Measurements from ENCODE around the gene HIPK2. TPM values are rescaled to one million over a fixed set of nuclear protein-coding genes. Genes with fewer than 3 reads are reported as not detected.

Gene HIPK2
- total and polyA plus RNA-seq, 12 donors = 19.7 to 203 (median 127) TPM

DNA sequence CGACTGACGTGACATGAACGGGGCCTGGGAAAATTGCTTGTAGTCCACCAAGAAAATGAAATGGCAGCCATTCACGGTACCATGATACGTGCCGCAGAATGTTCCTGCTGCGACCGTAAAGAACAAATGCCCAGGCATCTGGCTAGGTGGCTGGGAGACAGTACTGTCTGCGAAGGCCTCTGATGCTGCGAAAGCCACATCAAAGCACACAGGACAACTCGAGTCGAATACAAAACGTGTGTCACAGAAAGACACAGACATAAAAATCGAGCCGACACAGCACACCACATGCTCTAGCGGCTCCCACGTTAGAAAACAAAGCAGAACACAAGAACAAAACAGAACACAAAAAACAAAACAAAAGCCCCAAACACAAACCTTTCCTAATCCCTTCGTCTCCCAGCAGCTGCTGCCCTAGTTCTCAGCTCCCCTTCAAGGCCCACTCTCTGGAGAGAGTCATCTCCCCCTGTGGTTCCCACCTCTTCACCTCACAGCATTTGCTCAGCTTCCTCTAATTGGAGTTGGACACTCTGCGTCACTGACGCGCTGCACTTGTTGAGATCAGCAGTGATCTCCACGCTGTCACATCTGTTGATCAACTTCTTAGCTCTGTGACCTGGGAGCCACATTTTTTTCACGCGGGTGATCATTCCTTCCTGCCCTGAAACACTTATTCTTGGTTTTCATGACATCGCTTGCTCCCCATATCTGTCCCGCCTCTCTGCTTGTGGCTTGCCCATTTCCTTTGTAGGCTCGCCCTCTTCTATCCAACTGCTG is 142.1 kb downstream of the HIPK2 start:
- 91 to 93% methylated on average over 27 of the region's 27 CpGs for WGBS, 2 donors
- no peaks in the 10 kb centered on the region for H3K27me3 ChIP-seq
- intact Hi-C loops (cut with DNase I) = no loop called here
- DNase-seq (no peak), ATAC-seq (no peak)
- peaks cover 0 to 5% (median 0%) of the 10 kb centered on the region in 11 donors for H3K9me3 ChIP-seq
- no peak overlapping the region for H3K4me3 ChIP-seq
- H3K36me3 ChIP-seq = peaks cover 0 to 45% (median 8%) of the 10 kb centered on the region in 9 donors
- peak overlapping the region in 1 of 10 donors; percentile 8 for H3K27ac ChIP-seq
- peaks cover 0 to 29% (median 9%) of the 10 kb centered on the region in 9 donors for H3K4me1 ChIP-seq
- TF ChIP-seq, protein P1, sequence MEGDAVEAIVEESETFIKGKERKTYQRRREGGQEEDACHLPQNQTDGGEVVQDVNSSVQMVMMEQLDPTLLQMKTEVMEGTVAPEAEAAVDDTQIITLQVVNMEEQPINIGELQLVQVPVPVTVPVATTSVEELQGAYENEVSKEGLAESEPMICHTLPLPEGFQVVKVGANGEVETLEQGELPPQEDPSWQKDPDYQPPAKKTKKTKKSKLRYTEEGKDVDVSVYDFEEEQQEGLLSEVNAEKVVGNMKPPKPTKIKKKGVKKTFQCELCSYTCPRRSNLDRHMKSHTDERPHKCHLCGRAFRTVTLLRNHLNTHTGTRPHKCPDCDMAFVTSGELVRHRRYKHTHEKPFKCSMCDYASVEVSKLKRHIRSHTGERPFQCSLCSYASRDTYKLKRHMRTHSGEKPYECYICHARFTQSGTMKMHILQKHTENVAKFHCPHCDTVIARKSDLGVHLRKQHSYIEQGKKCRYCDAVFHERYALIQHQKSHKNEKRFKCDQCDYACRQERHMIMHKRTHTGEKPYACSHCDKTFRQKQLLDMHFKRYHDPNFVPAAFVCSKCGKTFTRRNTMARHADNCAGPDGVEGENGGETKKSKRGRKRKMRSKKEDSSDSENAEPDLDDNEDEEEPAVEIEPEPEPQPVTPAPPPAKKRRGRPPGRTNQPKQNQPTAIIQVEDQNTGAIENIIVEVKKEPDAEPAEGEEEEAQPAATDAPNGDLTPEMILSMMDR (IDR thresholded peaks at IDR 0.05) = no peak

- intact Hi-C loops (cut with DNase I) = no loop called here
- Histone ChIP-seq H3K27me3 (no peaks in the 10 kb centered on the region), H3K4me1 (peaks cover 0 to 28% (median 12%) of the 10 kb centered on the region in 9 donors), H3K36me3 (peaks cover 0 to 54% (median 17%) of the 10 kb centered on the region in 9 donors), H3K9me3 (peaks cover 0 to 5% (median 0%) of the 10 kb centered on the region in 11 donors), H3K27ac (no peak overlapping the region), H3K4me3 (no peak overlapping the region)
- DNase-seq (no peak), ATAC-seq (no peak)
- TF ChIP-seq, protein P1 (IDR thresholded peaks at IDR 0.05) = no peak
- 94 to 96% methylated on average over 7 of the region's 7 CpGs for WGBS, 2 donors
These were observed 143.7 kb downstream of the HIPK2 start for GRCh38 chr7:139634087-139634486.

DNA sequence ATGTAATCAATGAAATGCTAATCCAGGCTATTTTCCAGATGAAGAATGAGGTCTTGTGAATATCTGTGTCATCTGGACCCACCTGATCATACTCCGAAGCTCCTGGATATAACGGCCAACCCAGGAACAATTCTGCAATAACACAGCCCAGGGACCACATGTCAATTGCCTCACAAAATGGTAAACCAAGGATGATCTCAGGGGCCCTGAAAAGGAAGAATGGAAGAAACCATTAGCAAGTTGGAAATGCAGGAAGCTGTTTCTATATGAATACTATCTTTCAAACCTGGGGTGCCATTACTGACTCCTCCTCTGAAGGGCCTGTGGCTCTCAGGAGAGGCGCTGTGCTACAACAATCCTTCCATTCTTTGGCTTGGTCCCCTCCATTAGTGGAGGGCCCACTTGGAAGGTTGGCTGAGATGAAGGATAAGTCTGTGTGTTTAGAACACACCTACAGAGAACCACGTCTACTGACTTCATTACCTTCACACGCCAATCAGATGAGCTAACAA is 146.2 kb downstream of the HIPK2 start:
- peaks cover 0 to 4% (median 0%) of the 10 kb centered on the region in 11 donors for H3K9me3 ChIP-seq
- H3K4me1 ChIP-seq = peaks cover 0 to 28% (median 18%) of the 10 kb centered on the region in 9 donors
- H3K27ac ChIP-seq = no peak overlapping the region
- 96 to 97% methylated on average over 5 of the region's 5 CpGs for WGBS, 2 donors
- TF ChIP-seq, protein P1 (IDR thresholded peaks at IDR 0.05) = no peak
- no peaks in the 10 kb centered on the region for H3K27me3 ChIP-seq
- no peak for ATAC-seq
- no peak overlapping the region for H3K4me3 ChIP-seq
- intact Hi-C loops (cut with DNase I) = no loop called here
- no peak for DNase-seq
- H3K36me3 ChIP-seq = peaks cover 0 to 72% (median 34%) of the 10 kb centered on the region in 9 donors

- Histone ChIP-seq H3K4me3 (no peak overlapping the region), H3K9me3 (no peaks in the 10 kb centered on the region), H3K4me1 (peaks cover 0 to 28% (median 18%) of the 10 kb centered on the region in 9 donors), H3K36me3 (peaks cover 0 to 79% (median 34%) of the 10 kb centered on the region in 9 donors), H3K27ac (no peak overlapping the region), H3K27me3 (no peaks in the 10 kb centered on the region)
- intact Hi-C loops (cut with DNase I) = no loop called here
- 87 to 89% methylated on average over 19 of the region's 19 CpGs for WGBS, 2 donors
- ATAC-seq (no peak), DNase-seq (no peak)
- TF ChIP-seq, protein P1 (IDR thresholded peaks at IDR 0.05) = no peak
These were observed 146.9 kb downstream of the HIPK2 start for GRCh38 chr7:139630643-139631519.
